Myocyte (in vitro differentiated cells): Measurements from ENCODE around the gene DAB2IP. TPM values are rescaled to one million over a fixed set of nuclear protein-coding genes. Genes with fewer than 3 reads are reported as not detected.

Source experiments
- DNase-seq: peaks from one replicate; pipeline ENCODE4 v3.0.0-alpha.2; 2012; ENCODE audit warnings: low read depth
- total RNA-seq: library from RNA; depleted of rRNA; stranded (reverse); fragments of >200 nt; gene quantifications from 2 replicates; pipeline ENCODE4 v1.2.3, GENCODE V29; 2014

DAB2IP gene
- total RNA-seq, 1 donor from 2014 or later = 4.5 TPM

GRCh38 chr9:121625590-121625989 lies 25.8 kb upstream of the DAB2IP start:
- no peak for DNase-seq

- no peak for DNase-seq
Observed at GRCh38 chr9:121626012-121626411, 25.4 kb upstream of the DAB2IP start.

GRCh38 chr9:121627427-121627826 lies 24.0 kb upstream of the DAB2IP start:
- DNase-seq = no peak

- DNase-seq = no peak
Observed at GRCh38 chr9:121628401-121628800, 23.0 kb upstream of the DAB2IP start.

- no peak for DNase-seq
Observed at GRCh38 chr9:121631115-121631514, 20.3 kb upstream of the DAB2IP start.

GRCh38 chr9:121631978-121632418 lies 19.4 kb upstream of the DAB2IP start:
- no peak for DNase-seq

- DNase-seq = no peak
Observed at GRCh38 chr9:121633119-121633714, 18.2 kb upstream of the DAB2IP start.

GRCh38 chr9:121633736-121634135 lies 17.7 kb upstream of the DAB2IP start:
- DNase-seq = no peak

GRCh38 chr9:121634329-121635261 lies 16.8 kb upstream of the DAB2IP start:
- DNase-seq = peak; percentile 47

- no peak for DNase-seq
Observed at GRCh38 chr9:121635300-121635876, 16.0 kb upstream of the DAB2IP start.

GRCh38 chr9:121636341-121636865 lies 15.0 kb upstream of the DAB2IP start:
- peak; percentile 34 for DNase-seq

- no peak for DNase-seq
Observed at GRCh38 chr9:121636978-121637712, 14.3 kb upstream of the DAB2IP start.

- peak; percentile 90 for DNase-seq
Observed at GRCh38 chr9:121637713-121638220, 13.7 kb upstream of the DAB2IP start.

GRCh38 chr9:121638399-121638798 lies 13.0 kb upstream of the DAB2IP start:
- no peak for DNase-seq

GRCh38 chr9:121638901-121639592 lies 12.4 kb upstream of the DAB2IP start:
- no peak for DNase-seq

- no peak for DNase-seq
Observed at GRCh38 chr9:121639619-121640018, 11.8 kb upstream of the DAB2IP start.

GRCh38 chr9:121640076-121640475 lies 11.4 kb upstream of the DAB2IP start:
- peak; percentile 46 for DNase-seq

- DNase-seq = no peak
Observed at GRCh38 chr9:121640491-121641223, 10.8 kb upstream of the DAB2IP start.

- no peak for DNase-seq
Observed at GRCh38 chr9:121641224-121641611, 10.2 kb upstream of the DAB2IP start.

- DNase-seq = no peak
Observed at GRCh38 chr9:121642758-121643157, 8.7 kb upstream of the DAB2IP start.
